Measurements from ENCODE around the gene MAP6. TPM values are rescaled to one million over a fixed set of nuclear protein-coding genes. Genes with fewer than 3 reads are reported as not detected.

The MAP6 gene
- total and polyA plus RNA-seq, 2 of the 13 experiments (the other 11 are each of a cell fraction or from before 2014, with no cell fraction given): 0.04 TPM; not detected in 1

GRCh38 chr11:75547617-75548058 lies 121.2 kb downstream of the MAP6 start (continued):
- TF ChIP-seq PATZ1 (CRISPR knock-in tag; IDR thresholded peaks at IDR 0.05) (peak; percentile 39; the same call in 1 of the 2 replicates), AHR (CRISPR knock-in tag; IDR thresholded peaks at IDR 0.05) (0 out of 2 replicates have a peak, but pooled peaks have one; percentile 18), ZNF839 (CRISPR knock-in tag; IDR thresholded peaks at IDR 0.05; ENCODE audit: borderline replicate concordance) (no peak), NFE2L1 (CRISPR knock-in tag; IDR thresholded peaks at IDR 0.05; ENCODE audit: borderline replicate concordance) (no peak), ZFY (CRISPR knock-in tag; IDR thresholded peaks at IDR 0.05) (0 out of 2 replicates have a peak, but pooled peaks have one; percentile 14), ZNF484 (CRISPR knock-in tag; IDR thresholded peaks at IDR 0.05; ENCODE audit: borderline replicate concordance, low read depth) (no peak), MED8 (CRISPR knock-in tag; IDR thresholded peaks at IDR 0.05; ENCODE audit: insufficient replicate concordance) (no peak), SALL1 (CRISPR knock-in tag; IDR thresholded peaks at IDR 0.05) (peak; percentile 36; the same call in 1 of the 2 replicates), SMC3 (IDR thresholded peaks at IDR 0.05; ENCODE audit: low read length) (peak; percentile 87), ZNF367 (CRISPR knock-in tag; IDR thresholded peaks at IDR 0.05; ENCODE audit: borderline replicate concordance) (no peak), PLSCR1 (CRISPR knock-in tag; IDR thresholded peaks at IDR 0.05; ENCODE audit: borderline replicate concordance) (no peak), SRSF9 (IDR thresholded peaks at IDR 0.05; ENCODE audit: borderline replicate concordance, insufficient read depth, low read depth, low read length, poor library complexity, severe bottlenecking) (no peak), ZNF687 (CRISPR knock-in tag; IDR thresholded peaks at IDR 0.05) (peak; percentile 43; the same call in 1 of the 2 replicates), PRDM10 (CRISPR knock-in tag; IDR thresholded peaks at IDR 0.05; ENCODE audit: low read depth) (peak; percentile 40; the same call in 1 of the 2 replicates), PHF8 (CRISPR knock-in tag; IDR thresholded peaks at IDR 0.05) (no peak), KDM2A (CRISPR knock-in tag; IDR thresholded peaks at IDR 0.05; ENCODE audit: borderline replicate concordance, low read depth) (peak; percentile 32; the same call in 1 of the 2 replicates), TGIF2 (CRISPR knock-in tag; IDR thresholded peaks at IDR 0.05) (no peak)
